ENCODE data around the gene DAG1.

The DAG1 gene

DNA sequence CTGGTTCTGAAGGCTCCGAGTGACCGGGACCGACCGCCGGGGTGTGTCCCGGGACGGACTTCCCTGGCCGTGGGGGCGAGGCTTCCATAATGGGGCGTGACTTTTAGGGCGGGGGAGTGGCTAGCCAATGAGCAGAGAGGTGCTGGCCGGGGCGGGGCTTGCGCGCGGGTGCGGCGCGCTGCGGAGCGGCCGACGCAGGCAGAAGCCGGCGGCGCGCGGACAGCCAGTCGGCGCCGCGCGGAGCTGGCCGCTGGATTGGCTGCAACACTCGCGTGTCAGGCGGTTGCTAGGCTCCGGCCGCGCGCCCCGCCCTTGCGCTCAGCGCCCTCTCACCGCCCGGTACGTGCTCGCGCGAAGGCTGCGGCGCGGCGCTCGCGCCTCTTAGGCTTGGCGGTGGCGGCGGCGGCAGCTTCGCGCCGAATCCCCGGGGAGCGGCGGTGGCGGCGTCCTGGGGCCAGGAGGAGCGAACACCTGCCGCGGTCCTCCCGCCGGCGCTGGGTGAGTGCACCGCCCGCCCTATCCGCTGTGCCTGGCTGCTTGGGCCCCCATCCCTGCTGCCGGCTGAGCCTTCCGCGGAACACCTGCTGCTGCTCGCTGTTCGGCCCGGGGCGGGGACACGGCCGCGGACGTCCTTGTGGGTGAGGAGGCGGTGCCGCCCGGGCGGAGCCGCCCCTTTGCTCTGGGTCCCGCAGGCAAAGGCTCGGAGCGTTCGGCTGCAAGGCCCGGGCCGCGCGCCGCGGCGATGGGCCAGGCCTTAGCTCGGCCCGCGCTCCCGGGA, at the start of gene DAG1:
Gene DAG1, plus strand, starts transcription at position 332 of the 778 bp plus-strand sequence. CDS start 40,268 bp downstream, outside the sequence.
- peak; percentile 89 for DNase-seq (ENCODE audit: low read depth)

DNA sequence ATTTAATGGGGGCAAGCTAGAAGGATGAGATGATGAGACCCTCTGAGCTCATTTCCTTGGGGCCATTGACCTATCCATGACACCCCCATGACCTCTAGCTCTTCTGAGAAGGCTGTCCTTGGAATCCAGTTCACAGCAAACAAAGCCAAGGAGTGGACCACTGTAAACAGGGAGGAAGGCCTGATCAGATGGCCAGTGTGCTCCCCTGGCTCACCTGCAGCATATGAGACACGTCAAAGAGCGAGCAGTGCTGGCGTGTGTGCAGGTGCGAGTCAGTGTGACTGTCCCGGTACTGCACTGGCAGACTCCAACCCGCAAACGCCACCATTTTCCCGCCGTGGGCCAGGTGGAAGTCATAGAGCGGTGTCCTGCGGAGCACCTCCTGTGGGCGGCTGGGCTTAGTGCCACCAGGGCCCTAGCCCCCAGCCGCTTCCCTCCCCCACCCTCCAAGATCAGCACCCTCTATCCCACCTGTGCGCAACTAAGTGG, 48.1 kb upstream of the DAG1 start:
- DNase-seq (ENCODE audit: low read depth): no peak

DNA sequence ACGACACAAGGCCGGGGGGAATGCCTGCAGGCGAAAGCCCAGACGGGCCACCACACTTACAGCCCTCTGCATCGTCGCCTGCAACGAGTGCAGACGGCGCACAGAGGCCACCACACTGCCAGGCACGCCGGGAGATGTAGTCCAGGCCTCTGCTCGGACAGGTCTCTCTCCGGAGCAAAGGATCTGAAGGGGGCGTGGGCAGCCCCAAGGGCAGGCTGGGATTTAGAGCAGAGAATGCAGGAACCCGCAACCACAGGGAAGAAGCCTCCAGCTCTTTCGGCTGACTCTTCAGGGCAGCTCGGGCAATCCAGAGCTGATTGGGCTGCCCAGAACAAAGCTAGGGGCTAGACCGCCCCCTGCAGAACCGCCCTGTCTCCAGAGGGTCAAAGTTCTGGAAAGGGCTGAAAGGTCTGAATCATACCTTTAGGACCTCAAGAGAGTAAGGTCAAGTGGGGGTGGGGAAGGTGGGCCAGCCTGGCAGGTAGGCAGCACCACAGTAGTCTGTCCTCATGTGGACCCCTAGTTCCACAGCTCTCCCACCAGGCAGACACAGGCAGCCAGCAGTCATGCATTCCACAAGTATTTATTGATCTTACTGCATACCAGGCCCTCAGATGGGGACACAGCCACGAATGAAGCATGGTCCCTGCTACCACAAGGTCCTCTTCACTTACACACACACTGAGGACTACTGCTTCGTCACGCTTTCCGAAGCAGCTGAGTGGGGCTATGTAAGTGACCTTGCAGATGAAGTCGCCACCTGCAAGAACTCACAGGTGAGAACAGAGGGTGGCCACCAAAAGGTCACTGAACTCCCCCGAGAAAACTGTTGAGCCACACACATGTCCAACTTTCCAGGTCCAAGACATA, 47.5 kb upstream of the DAG1 start, which contains the start of gene AMT:
Gene AMT, minus strand, starts transcription at position 95 of the 870 bp plus-strand sequence. Its CDS starts 23 bp downstream, at position 72.
- no peak for DNase-seq (ENCODE audit: low read depth)

DNA sequence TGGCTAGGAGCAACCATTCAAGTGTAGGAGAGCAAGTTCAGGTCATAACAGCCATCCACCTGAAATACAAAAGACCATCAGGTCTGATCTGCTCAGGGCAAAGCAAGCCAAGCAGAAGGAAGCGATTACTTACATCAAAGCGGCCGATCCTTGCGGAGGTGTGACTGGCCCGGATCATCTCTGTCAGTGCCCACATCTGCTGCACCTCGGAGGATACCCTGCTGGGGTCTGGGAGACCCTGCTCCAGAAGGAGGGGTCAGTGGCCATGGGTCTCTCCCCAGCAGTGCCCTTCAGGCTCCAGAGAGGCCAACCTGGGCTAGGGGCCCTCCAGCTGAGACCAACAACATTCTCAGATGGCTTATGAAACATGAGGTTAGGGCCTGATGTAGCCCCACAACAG, 45.3 kb upstream of the DAG1 start:
- DNase-seq (ENCODE audit: low read depth): no peak

DNA sequence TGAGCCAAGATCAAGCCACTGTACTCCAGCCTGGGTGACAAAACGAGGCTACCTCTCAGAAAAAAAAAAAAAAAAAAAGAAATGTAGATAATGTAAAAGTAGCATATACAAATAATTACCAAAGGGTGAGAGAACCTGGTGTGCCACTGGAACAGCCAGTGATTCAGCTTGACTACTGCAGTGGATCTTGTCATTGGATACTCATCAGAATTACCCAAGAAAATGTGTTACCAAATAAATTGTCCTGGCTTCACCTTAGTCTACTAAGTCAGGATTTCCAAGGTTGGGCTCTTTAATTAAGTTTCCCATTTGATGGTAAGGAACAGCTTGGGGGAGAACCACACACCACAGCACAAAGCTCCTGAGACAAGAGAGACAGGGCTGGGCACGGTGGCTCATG, 42.5 kb upstream of the DAG1 start:
- DNase-seq (ENCODE audit: low read depth): no peak

DNA sequence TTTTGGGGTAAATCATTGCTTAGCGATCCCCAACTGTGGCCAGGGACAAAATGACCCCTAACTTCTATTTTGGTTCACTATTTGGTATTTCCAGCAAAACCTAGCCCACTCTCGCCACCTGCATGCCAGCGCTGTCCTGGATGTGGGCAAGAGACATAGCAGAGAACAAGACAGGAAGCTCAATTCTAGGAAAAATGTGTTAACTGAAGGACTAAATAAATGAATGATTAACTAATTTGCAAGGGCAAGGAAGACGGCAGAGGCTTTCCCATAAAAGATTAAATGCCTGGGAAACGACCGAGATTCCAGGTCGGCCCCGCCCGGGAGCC, 41.4 kb upstream of the DAG1 start:
- DNase-seq (ENCODE audit: low read depth): no peak

DNA sequence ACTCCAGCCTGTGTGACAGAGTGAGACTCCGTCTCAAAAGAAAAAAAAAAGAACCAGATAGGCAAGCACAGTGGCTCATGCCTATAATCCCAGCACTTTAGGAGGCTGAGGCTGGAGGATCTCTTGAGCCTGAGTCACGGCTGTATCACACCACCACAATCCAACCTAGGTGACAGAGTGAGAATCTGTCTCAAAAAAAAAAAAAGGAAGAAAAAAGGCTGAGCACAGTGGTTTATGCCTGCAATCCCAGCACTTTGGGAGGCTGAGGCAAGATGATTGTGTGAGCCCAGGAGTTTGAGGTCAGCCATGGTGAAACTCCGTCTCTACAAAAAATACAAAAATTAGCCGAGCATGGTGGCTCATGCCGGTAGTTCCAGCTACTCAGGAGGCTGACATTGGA, 35.3 kb upstream of the DAG1 start:
- no peak for DNase-seq (ENCODE audit: low read depth)

DNA sequence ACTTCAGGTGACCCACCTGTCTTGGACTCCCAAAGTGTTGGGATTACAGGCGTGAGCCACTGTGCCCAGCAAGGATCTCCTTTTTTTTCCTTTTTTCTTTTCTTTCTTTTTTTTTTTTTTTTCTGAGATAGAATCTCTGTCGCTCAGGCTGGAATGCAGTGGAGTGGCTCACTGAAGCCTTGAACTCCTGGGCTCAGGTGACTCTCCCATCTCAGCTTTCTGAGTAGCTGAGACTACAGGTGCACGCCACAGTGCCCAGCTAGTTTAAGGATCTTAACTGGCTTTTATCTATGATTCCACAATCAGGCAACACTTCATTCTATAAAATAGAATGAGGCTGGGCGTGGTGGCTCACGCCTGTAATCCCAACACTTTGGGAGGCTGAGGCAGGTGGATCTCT, 24.7 kb upstream of the DAG1 start:
- DNase-seq (ENCODE audit: low read depth): no peak

DNA sequence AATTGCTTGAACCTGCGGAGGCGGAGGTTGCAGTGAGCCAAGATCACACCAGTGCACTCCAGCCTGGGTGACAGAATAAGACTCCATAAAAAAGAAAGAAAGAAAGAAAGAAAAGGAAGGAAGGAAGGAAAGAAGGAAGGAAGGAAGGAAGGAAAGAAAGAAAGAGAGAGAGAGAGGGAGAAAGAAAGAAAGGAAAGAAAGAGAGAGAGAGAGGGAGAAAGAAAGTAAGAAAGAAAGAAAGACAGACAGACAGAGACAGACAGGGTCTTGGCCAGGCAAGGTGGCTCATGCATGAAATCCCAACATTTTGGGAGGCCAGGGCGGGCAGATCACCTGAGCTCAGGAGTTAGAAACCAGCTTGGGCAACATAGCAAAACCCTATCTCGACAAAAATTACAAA, 16.4 kb upstream of the DAG1 start:
- no peak for DNase-seq (ENCODE audit: low read depth)

DNA sequence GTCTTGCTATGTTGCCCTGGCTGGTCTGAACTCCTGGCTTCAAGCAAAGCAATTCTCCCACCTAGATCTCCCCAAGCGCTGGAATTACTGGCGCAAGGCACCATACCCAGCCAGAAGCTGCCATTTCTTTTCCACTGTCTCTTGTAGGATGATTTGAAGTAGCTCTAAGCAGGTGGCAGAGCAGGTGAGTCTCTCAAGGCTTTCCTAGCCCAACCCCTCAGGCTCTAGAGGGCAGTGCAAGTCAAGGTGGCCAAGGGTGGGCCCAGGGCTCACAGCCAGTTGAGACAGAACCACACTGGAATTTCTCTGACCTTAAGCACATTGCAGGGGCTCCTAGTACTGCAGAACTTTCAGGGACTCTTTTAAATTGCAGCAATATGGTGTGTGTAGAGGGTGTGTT, 15.6 kb upstream of the DAG1 start:
- no peak for DNase-seq (ENCODE audit: low read depth)

DNA sequence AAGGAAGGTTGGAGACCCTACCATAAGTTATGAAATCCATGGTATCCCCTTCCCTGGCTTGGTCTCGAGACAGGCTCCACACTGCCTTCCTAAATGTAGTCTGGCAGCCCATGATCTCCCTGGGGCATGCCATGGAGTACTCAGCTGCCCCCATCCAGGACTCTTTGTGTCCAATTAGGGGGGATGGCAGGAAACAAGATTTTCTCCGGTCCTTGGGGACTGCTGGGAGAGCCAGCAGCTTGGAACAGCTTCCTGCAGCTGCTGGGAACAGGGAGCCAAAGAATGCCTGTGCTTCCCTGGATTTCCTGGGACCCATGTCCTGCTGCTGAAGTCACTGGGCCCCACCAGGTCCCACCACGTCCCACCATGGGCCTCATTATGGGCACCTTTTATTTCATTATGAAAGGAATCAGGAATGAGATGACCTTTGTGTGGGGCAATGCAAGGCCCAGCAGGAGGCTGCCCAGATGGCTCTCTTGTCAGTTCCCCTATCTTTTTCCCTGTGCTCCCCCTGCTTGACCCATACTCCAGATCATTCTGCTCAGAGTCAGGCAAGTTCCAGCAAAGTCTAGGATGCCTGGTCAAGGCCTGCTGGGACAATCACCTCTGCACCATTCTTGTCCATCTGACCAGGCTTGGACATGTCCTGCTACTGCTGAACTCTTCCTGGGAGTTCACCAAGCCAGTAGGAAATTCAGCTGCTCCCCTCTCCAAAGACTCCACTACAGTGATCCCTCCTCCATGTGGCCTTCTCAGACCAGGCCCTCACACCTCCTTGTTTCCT, 15.0 kb upstream of the DAG1 start:
- no peak for DNase-seq (ENCODE audit: low read depth)

DNA sequence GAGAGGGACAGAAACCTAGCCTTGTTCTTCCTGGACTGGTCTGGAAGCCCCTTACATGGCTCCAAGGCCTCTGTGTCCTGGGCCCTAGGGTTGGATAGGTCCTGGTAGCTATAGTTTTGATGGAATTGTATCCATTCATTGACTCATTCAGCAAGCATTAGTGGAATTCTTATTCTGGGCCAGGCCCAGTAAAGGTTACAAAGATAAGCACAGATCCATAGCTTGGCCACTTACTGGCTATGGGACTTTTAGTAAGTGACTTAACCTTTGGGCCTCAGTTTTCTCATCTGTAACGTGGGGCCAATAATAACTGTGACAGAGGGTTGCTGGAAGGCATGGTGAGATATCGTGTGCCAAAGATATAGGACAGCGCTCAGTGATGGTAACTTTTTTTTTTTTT, 13.6 kb upstream of the DAG1 start:
- DNase-seq (ENCODE audit: low read depth): no peak

DNA sequence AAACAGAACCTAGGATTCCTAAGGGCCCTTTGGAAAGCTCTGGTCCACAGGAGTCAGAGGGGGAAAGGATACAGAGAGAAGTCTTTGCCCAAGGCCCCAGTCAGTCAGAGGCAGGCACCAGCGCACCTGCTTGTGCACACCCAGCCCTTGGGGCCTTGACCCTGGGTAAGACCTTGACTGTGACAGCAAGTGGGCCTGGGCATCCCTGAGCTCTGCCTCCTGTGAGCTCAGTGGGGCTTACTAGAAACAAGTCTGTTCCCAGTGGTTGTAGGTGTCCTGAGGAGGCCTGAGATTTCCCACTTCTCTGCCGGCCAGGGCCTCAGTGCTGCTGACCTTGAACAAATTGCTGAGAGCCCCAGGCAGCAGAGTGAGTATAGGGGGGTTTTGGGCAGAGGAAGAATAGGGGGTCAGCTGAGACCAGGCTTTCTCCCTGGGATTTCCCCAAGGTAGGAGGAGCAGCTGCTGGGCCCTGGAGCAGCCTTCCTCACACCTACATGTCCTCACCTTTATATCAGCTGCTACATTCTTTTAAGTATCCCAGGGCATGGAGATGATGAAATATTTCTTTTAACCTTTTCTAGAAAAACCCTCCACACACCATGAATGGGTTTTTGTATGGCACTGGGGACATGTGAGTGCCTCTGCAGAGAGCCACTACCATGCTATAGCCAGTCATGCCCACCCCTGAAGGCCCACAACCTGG, 9.7 kb upstream of the DAG1 start:
- no peak for DNase-seq (ENCODE audit: low read depth)

DNA sequence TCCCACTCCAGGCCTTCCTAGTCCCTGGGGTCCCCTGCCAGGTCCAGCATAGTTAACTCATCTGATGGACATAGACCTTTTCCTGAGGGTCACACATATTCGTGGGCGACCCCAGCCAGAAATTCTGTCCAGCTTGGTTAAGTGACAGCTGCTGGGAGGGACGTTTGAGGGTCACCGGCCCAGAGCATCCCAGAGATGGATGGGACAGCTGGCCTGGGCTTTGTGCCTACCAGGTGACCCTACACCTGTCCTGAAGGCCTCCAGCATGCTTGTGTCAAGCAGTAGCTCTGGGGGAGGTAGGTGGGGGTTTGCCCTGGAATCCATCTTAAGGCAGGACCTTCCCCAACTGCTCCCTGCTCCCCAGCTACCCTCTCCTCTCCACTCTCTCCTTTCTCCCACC, 9.1 kb upstream of the DAG1 start:
- no peak for DNase-seq (ENCODE audit: low read depth)

DNA sequence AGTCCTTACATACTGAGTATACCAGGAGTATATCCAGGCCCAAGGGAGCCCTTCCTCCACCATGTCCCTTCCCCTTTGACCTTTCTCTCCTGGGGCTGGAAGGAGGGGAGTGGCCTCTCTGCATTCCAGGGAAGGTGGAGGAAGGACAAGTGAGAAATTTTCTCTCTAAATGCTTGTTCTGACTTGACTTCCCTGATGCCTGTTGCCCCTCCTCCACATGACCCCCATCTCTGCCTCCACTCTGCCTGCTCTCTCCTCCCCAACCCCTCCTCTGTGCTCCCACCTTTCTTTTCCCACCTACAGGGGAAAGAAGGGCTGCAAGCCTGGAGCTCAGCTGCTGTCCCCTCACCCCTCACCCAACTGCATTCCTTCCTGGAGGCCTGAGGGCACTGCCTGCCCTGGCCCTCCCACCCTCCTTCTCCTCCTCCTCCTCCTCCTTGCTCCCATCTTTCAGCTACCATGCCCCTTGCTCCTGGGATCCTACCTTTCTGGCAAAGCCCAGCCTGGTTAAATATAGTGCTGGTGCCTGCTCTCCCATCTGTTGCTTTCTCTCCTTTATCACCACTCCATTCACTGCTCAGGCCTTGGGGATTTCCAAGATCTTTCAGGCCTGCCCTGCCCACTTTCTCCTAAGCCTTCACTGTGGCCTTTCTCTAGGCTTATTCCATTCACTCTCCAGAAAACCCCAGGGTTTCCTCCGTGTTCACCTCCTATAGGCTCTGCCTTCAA, 8.5 kb upstream of the DAG1 start:
- no peak for DNase-seq (ENCODE audit: low read depth)

DNA sequence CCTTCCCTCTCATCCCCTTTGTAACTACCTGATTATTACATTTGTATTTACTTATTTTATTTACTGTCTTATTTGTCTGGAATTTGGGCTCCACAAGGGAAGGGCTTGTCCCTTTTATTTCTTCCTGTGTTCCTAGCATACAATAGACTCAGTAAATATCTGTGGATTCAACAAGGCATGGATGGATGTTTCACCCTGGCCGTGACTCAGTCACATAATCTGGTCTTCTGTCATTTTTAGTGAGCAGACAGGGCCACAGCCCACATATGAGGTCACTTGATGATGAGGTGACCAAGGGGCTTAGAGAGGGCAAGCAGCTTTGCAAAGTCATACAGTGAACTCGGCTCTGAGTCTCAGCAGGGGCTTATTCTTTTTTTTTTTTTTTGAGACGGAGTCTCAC, 7.8 kb upstream of the DAG1 start:
- DNase-seq (ENCODE audit: low read depth): no peak

DNA sequence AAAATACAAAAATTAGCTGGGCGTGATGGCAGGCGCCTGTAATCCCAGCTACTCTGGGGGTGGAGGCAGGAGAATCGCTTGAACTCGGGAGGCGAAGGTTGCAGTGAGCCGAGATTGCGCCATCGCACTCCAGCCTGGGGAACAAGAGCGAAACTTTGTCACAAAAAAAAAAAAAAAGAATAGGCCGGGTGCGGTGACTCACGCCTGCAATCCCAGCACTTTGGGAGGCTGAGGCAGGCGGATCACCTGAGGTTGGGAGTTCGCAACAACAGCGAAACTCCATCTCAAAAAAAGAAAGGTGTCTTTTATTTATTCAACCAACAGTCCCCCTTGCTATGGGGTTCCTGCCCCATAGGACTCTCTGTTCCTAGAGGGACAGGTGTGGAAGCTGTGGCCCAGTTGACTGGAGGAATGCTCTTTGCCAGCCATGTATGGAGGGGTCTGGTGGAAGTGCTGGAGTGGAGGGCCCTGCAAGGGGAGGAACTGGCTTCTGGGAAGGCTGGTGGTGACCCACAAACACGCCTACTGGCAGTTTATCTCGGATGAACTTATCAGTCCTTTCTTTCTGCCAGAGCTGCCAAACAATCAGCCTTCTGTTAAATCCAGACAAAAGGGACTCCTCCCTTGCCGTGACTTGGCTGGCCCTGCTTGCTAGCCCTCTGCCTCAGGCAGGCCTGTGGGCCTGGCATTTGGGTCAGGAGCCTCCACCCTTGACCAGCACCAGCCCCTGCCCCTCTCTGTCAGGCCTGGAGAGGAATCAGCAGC, 4.6 kb upstream of the DAG1 start:
- DNase-seq (ENCODE audit: low read depth): no peak

DNA sequence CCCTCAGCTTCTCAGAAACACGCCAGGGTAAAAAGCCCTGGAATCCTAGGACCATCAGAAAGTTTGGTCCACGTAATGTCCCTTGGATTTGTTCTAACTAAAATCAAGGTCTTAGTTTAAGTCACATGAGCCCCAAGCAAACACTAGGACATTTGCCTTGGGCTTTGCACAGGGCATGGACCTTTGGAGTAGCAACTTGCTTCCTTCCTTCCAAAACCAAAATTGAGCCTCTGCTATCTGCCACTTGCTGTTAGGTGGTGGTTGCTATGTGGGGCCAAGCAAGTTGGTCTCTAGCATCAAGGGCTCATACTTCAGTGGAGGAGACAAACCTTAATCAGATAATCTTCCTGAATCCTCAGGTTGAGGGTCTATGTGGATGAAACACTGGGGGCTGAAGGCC, 4.0 kb upstream of the DAG1 start:
- DNase-seq (ENCODE audit: low read depth): no peak

DNA sequence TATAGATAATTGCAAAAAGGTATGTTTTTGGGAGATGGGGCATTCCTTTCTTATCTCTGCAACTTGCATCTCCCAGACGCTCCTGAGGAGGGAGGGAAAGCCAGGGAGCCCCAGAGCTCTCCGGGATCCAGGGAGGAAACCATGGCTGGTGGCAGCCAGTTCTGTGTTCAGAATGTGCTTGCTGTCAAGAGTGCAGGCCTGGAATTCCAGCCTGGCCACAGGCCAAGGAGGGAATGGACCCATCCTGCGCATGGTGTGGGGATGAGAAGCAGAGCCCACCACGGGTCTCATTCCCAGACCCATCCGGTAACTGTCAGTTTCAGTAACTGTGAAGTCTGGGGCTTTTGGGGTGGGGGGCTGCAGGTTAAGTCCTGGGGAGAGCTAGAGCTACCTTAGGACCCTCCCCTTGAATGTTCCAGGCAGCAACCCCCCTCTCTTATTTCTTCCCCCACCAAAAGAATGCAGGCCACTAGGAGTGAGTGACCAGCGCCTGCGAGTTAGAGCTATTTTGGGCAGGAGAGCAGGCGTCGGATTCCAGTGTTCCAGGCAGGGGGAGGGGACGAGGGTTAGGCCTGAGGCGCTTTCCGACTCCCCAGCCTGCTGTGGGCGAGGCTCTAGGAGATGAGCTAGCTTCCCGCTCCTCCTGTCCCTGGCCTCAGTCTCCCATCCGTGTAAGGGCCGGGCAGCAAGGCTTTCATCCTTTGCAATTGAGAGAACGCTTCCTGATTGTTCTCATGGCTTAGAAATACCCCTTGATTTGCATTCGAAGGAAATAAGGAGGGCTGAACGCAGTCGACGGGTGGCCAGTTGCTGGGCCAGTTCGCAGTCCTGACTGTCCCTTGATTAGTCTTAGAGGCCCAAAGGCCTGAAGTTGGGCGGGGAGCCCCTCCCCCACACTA, 781 bp upstream of the DAG1 start:
- DNase-seq (ENCODE audit: low read depth): no peak
